Keratinocyte (primary cell): ENCODE results near the gene AVPR1A. TPM values are rescaled to one million over a fixed set of nuclear protein-coding genes. Genes with fewer than 3 reads are reported as not detected.

Experiments
- DNase-seq: peaks from one replicate; pipeline ENCODE4 v3.0.0-alpha.2; 2011; ENCODE audit warnings: low read depth, missing footprints, low spot score
- FAIRE-seq: peaks from 2 replicates; lab custom pipeline; 2011; peaks lifted over from hg19 to GRCh38; lab: Jason Lieb, UNC
- H2AFZ ChIP-seq: 2 replicates; pipeline ENCODE4 v1.6.0; 2012; ENCODE audit warnings: low read length, control low read depth, inconsistent platforms; ENCODE audit not compliant: control insufficient read depth
- H3K27ac ChIP-seq: 2 replicates; pipeline ENCODE4 v1.5.1; 2011; ENCODE audit warnings: low read length; ENCODE audit not compliant: control insufficient read depth, insufficient read depth
- H3K27me3 ChIP-seq: 3 replicates; pipeline ENCODE4 v1.6.0; 2011; ENCODE audit warnings: low read length; ENCODE audit not compliant: control insufficient read depth, insufficient read depth; ENCODE audit errors: extremely low read depth
- H3K36me3 ChIP-seq, 2 experiments: 2 replicates in 1 of 2; 3 replicates in 1 of 2; pipeline ENCODE4 v1.5.1; 2011; ENCODE audit warnings: low read length in 2 of 2, mild to moderate bottlenecking in 1 of 2; ENCODE audit not compliant: control insufficient read depth in 2 of 2, insufficient read depth in 2 of 2; ENCODE audit errors: extremely low read depth in 1 of 2
- H3K4me1 ChIP-seq: 3 replicates; pipeline ENCODE4 v1.5.1; 2011; ENCODE audit warnings: low read length; ENCODE audit not compliant: control insufficient read depth, insufficient read depth; ENCODE audit errors: extremely low read depth
- H3K4me2 ChIP-seq: 3 replicates; pipeline ENCODE4 v1.6.0; 2011; ENCODE audit warnings: low read depth, low read length; ENCODE audit not compliant: control insufficient read depth, insufficient read depth; ENCODE audit errors: extremely low read depth
- H3K4me3 ChIP-seq, 3 experiments: fragments of 200-600 bp in 1 of 3; sonication (generic) in 1 of 3; 2 replicates in 2 of 3; 3 replicates in 1 of 3; pipeline ENCODE4 v1.5.1; 2011 to 2016; ENCODE audit warnings: low read length in 3 of 3, mild to moderate bottlenecking in 3 of 3, control low read depth in 2 of 3, inconsistent platforms in 1 of 3, low read depth in 1 of 3, mixed read lengths in 1 of 3, mixed run types in 1 of 3, moderate library complexity in 1 of 3; ENCODE audit not compliant: control insufficient read depth in 2 of 3, insufficient read depth in 2 of 3; ENCODE audit errors: extremely low read depth in 1 of 3
- H3K79me2 ChIP-seq: 2 replicates; pipeline ENCODE4 v1.6.0; 2012; ENCODE audit warnings: low read length; ENCODE audit not compliant: control insufficient read depth, insufficient read depth
- H3K9ac ChIP-seq: 3 replicates; pipeline ENCODE4 v1.6.0; 2011; ENCODE audit warnings: low read length; ENCODE audit not compliant: control insufficient read depth, insufficient read depth; ENCODE audit errors: extremely low read depth
- H3K9me1 ChIP-seq: 3 replicates; pipeline ENCODE4 v1.6.0; 2011; ENCODE audit warnings: low read length; ENCODE audit not compliant: control insufficient read depth, insufficient read depth; ENCODE audit errors: extremely low read depth
- H3K9me3 ChIP-seq: 2 replicates; pipeline ENCODE4 v1.5.1; 2012; ENCODE audit warnings: low read depth, low read length; ENCODE audit not compliant: control insufficient read depth
- H4K20me1 ChIP-seq: 3 replicates; pipeline ENCODE4 v1.6.0; 2011; ENCODE audit warnings: low read length; ENCODE audit not compliant: control insufficient read depth, insufficient read depth; ENCODE audit errors: extremely low read depth
- CTCF ChIP-seq, 3 experiments: IDR thresholded peaks in 1 of 3; conservative IDR thresholded peaks in 1 of 3; optimal IDR thresholded peaks in 1 of 3; 2 replicates in 2 of 3; 3 replicates in 1 of 3; pipeline versions ENCODE3 to v1.5.1; 2011; ENCODE audit warnings: low read length in 3 of 3, mild to moderate bottlenecking in 3 of 3, moderate library complexity in 2 of 3, control low read depth in 1 of 3, inconsistent platforms in 1 of 3; ENCODE audit not compliant: insufficient read depth in 2 of 3; ENCODE audit errors: extremely low read depth in 1 of 3
- EZH2 ChIP-seq: IDR thresholded peaks from one replicate; pipeline ENCODE4 v1.6.1; 2012; ENCODE audit warnings: inconsistent platforms, mild to moderate bottlenecking, low read length, moderate library complexity
- dilution Hi-C: fragments of 300-500 bp; cut with MboI; formaldehyde crosslinking; loops from one replicate; pipeline ENCODE4 v1.7.0; 2020; ENCODE audit warnings: low sequenced_read_pairs; ENCODE audit not compliant: extremely low pct_ligation_motif_present
- polyA plus RNA-seq, 5 experiments: library from polyadenylated mRNA; depleted of rRNA in 3 of 5; stranded (reverse) in 3 of 5; stranded (forward) in 1 of 5; unstranded in 1 of 5; fragments of >200 nt; gene quantifications; 1 replicate in 1 of 5; 2 replicates in 3 of 5; 3 replicates in 1 of 5; pipeline versions ENCODE4 v1.2.1 to v1.2.3, GENCODE V29; 2011 to 2012; ENCODE audit warnings: missing spikeins in 2 of 5, low read depth in 1 of 5, low replicate concordance in 1 of 5

Gene AVPR1A
- polyA plus RNA-seq, 1 donor (not counting 4 experiments of a cell fraction or from before 2014, with no cell fraction given), result not detected

GRCh38 chr12:63164911-63165310 lies 13.9 kb upstream of the AVPR1A start:
- no peaks in the 10 kb centered on the region for H3K79me2 ChIP-seq
- no peaks in the 10 kb centered on the region for H3K9me3 ChIP-seq
- H3K9ac ChIP-seq, result no peak overlapping the region
- dilution Hi-C loops, result no loop called here
- DNase-seq, result no peak
- H3K4me2 ChIP-seq, result no peak overlapping the region
- H3K27me3 ChIP-seq, result no peaks in the 10 kb centered on the region
- no peaks in the 10 kb centered on the region for H3K36me3 ChIP-seq
- no peaks in the 10 kb centered on the region for H4K20me1 ChIP-seq
- H3K4me1 ChIP-seq, result no peaks in the 10 kb centered on the region
- H3K27ac ChIP-seq, result no peak overlapping the region
- no peak overlapping the region for H2AFZ ChIP-seq
- FAIRE-seq, result no peak
- no peak for TF ChIP-seq CTCF (optimal IDR thresholded peaks at IDR 0.05 in 1 of 3, IDR thresholded peaks at IDR 0.05 in 1 of 3, conservative IDR thresholded peaks at IDR 0.05 in 1 of 3; ENCODE audit: extremely low read depth in 1 of 3, insufficient read depth in 2 of 3, low read length in 3 of 3)
- no peak for TF ChIP-seq EZH2
- H3K4me3 ChIP-seq, result no peak overlapping the region
- H3K9me1 ChIP-seq, result no peaks in the 10 kb centered on the region

- FAIRE-seq (no peak), DNase-seq (no peak)
- H2AFZ ChIP-seq, result no peak overlapping the region
- H3K4me3 ChIP-seq, result no peak overlapping the region
- no peak overlapping the region for H3K9ac ChIP-seq
- H3K27me3 ChIP-seq, result no peaks in the 10 kb centered on the region
- no peaks in the 10 kb centered on the region for H3K9me3 ChIP-seq
- no peaks in the 10 kb centered on the region for H3K4me1 ChIP-seq
- TF ChIP-seq CTCF (optimal IDR thresholded peaks at IDR 0.05 in 1 of 3, IDR thresholded peaks at IDR 0.05 in 1 of 3, conservative IDR thresholded peaks at IDR 0.05 in 1 of 3; ENCODE audit: extremely low read depth in 1 of 3, insufficient read depth in 2 of 3, low read length in 3 of 3) (no peak), EZH2 (no peak)
- no peak overlapping the region for H3K27ac ChIP-seq
- no peaks in the 10 kb centered on the region for H3K79me2 ChIP-seq
- H3K9me1 ChIP-seq, result no peaks in the 10 kb centered on the region
- dilution Hi-C loops, result no loop called here
- no peaks in the 10 kb centered on the region for H3K36me3 ChIP-seq
- H4K20me1 ChIP-seq, result no peaks in the 10 kb centered on the region
- no peak overlapping the region for H3K4me2 ChIP-seq
These were observed 12.5 kb upstream of the AVPR1A start for GRCh38 chr12:63163541-63163940.
